A549 (cell line): ENCODE data around the gene DPEP2NB.

Experiments
- EHF ChIP-seq: fragments of 250-450 bp; sonication (Bioruptor Pico); IDR thresholded peaks from 2 replicates; pipeline ENCODE4 v1.5.0; 2020; ENCODE audit warnings: mild to moderate bottlenecking
- FOSL2 ChIP-seq, 2 experiments: fragments of 450-650 bp in 1 of 2; fragments of >200 bp in 1 of 2; sonication (Bioruptor Twin) in 1 of 2; formaldehyde crosslinking; IDR thresholded peaks; 2 replicates each; pipeline versions ENCODE4 v1.5.0 to v1.6.1; 2016 to 2020; ENCODE audit warnings: mild to moderate bottlenecking in 1 of 2, moderate library complexity in 1 of 2
- KDM1A ChIP-seq: fragments of 200-600 bp; sonication (generic); IDR thresholded peaks from 2 replicates; pipeline ENCODE4 v1.6.1; 2016; ENCODE audit warnings: low read depth, mild to moderate bottlenecking
- ZSCAN20 ChIP-seq: fragments of 250-450 bp; sonication (Bioruptor Pico); IDR thresholded peaks from 2 replicates; pipeline ENCODE4 v1.8.0; 2022; ENCODE audit warnings: mild to moderate bottlenecking, moderate library complexity
- TF ChIP-seq, protein P1 (sequence below): fragments of >200 bp; sonication (Bioruptor Twin); formaldehyde crosslinking; IDR thresholded peaks from 3 replicates; pipeline ENCODE4 v1.5.1; 2016
- TF ChIP-seq, protein P2 (sequence below): fragments of 200-600 bp; sonication (generic); IDR thresholded peaks from 2 replicates; pipeline ENCODE4 v1.6.1; 2016; ENCODE audit warnings: antibody characterized with exemption, mild to moderate bottlenecking, moderate library complexity

DNA sequence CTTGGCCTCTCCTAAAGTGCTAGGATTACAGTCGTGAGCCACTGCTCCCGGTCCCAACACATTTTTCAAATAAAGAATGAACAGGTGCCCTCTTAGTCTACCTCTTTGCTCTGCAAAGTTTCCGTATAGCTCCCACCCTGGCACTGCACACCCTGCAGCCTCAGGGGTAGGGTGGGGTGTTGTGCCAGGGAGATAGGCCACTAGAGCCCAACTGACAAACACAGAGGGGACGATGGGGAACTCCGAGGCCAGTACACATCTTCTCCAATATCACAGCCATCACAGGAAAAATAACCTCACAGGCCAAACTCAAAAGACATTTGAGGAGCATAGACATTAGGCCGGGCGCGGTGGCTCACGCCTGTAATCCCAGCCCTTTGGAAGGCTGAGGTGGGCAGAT is 44.6 kb downstream of the DPEP2NB start:
- TF ChIP-seq, protein P1, sequence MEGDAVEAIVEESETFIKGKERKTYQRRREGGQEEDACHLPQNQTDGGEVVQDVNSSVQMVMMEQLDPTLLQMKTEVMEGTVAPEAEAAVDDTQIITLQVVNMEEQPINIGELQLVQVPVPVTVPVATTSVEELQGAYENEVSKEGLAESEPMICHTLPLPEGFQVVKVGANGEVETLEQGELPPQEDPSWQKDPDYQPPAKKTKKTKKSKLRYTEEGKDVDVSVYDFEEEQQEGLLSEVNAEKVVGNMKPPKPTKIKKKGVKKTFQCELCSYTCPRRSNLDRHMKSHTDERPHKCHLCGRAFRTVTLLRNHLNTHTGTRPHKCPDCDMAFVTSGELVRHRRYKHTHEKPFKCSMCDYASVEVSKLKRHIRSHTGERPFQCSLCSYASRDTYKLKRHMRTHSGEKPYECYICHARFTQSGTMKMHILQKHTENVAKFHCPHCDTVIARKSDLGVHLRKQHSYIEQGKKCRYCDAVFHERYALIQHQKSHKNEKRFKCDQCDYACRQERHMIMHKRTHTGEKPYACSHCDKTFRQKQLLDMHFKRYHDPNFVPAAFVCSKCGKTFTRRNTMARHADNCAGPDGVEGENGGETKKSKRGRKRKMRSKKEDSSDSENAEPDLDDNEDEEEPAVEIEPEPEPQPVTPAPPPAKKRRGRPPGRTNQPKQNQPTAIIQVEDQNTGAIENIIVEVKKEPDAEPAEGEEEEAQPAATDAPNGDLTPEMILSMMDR: no peak
- TF ChIP-seq ZSCAN20 (CRISPR knock-in tag) (no peak), FOSL2 (IDR thresholded peaks at IDR 0.05) (no peak), FOSL2 (CRISPR knock-in tag; IDR thresholded peaks at IDR 0.05) (no peak), EHF (CRISPR knock-in tag) (no peak), KDM1A (no peak)
- TF ChIP-seq, protein P2, sequence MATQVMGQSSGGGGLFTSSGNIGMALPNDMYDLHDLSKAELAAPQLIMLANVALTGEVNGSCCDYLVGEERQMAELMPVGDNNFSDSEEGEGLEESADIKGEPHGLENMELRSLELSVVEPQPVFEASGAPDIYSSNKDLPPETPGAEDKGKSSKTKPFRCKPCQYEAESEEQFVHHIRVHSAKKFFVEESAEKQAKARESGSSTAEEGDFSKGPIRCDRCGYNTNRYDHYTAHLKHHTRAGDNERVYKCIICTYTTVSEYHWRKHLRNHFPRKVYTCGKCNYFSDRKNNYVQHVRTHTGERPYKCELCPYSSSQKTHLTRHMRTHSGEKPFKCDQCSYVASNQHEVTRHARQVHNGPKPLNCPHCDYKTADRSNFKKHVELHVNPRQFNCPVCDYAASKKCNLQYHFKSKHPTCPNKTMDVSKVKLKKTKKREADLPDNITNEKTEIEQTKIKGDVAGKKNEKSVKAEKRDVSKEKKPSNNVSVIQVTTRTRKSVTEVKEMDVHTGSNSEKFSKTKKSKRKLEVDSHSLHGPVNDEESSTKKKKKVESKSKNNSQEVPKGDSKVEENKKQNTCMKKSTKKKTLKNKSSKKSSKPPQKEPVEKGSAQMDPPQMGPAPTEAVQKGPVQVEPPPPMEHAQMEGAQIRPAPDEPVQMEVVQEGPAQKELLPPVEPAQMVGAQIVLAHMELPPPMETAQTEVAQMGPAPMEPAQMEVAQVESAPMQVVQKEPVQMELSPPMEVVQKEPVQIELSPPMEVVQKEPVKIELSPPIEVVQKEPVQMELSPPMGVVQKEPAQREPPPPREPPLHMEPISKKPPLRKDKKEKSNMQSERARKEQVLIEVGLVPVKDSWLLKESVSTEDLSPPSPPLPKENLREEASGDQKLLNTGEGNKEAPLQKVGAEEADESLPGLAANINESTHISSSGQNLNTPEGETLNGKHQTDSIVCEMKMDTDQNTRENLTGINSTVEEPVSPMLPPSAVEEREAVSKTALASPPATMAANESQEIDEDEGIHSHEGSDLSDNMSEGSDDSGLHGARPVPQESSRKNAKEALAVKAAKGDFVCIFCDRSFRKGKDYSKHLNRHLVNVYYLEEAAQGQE: no peak
